GM12874 (cell line): ENCODE data around the gene DNM1L.

ENCODE experiments used
- CTCF ChIP-seq: IDR thresholded peaks from 2 replicates; pipeline ENCODE4 v1.5.1; 2011; ENCODE audit warnings: low read depth, mild to moderate bottlenecking, control low read depth, low read length, moderate library complexity; ENCODE audit not compliant: insufficient read depth

The DNM1L gene

GRCh38 chr12:32742133-32742532 lies 63.0 kb downstream of the DNM1L start:
- TF ChIP-seq CTCF: no peak

- TF ChIP-seq CTCF: no peak
These were observed 64.2 kb downstream of the DNM1L start for GRCh38 chr12:32743264-32743663.

- no peak for TF ChIP-seq CTCF
These were observed 74.5 kb downstream of the DNM1L start for GRCh38 chr12:32753605-32754004.

- no peak for TF ChIP-seq CTCF
These were observed 75.0 kb downstream of the DNM1L start for GRCh38 chr12:32754111-32754510.

GRCh38 chr12:32755051-32755653 lies 76.1 kb downstream of the DNM1L start:
- TF ChIP-seq CTCF: peak; percentile 98

GRCh38 chr12:32755654-32756475 lies 76.8 kb downstream of the DNM1L start, which contains the start of gene YARS2:
TSS of gene YARS2 (minus strand) at chr12:32755897. CDS start at chr12:32755874, 23 bp downstream.
- peak; percentile 70; the same call in 1 of the 2 replicates for TF ChIP-seq CTCF

- no peak for TF ChIP-seq CTCF
These were observed 77.5 kb downstream of the DNM1L start for GRCh38 chr12:32756476-32757066.
